Testis (tissue), 3 donors: ENCODE results near the gene RHBDD1. TPM values are rescaled to one million over a fixed set of nuclear protein-coding genes. Genes with fewer than 3 reads are reported as not detected.
"Not testable (repeated sequence)": the region's sequence is repeated elsewhere in the genome, so short reads cannot be mapped to it uniquely, and the experiment has no call there.

Experiments
- DNase-seq: peaks from one replicate; pipeline ENCODE4 v3.0.0-alpha.2; 2019
- H3K27ac ChIP-seq, 2 donors: fragments of 200-600 bp; sonication (generic); one replicate each; pipeline ENCODE4 v1.5.1; 2019
- H3K27me3 ChIP-seq: fragments of 200-600 bp; sonication (generic); one replicate; pipeline ENCODE4 v1.5.1; 2019
- H3K36me3 ChIP-seq: fragments of 200-600 bp; sonication (generic); one replicate; pipeline ENCODE4 v1.5.1; 2017; ENCODE audit warnings: low read depth; ENCODE audit errors: missing control alignments
- H3K4me1 ChIP-seq: fragments of 200-600 bp; sonication (generic); one replicate; pipeline ENCODE4 v1.5.1; 2019
- H3K4me3 ChIP-seq, 2 donors: fragments of 200-600 bp; sonication (generic); one replicate each; pipeline ENCODE4 v1.5.1; 2017 to 2019
- H3K9me3 ChIP-seq: fragments of 200-600 bp; sonication (generic); one replicate; pipeline ENCODE4 v1.5.1; 2017
- CTCF ChIP-seq, 3 experiments: fragments of 450-650 bp in 2 of 3; fragments of 200-600 bp in 1 of 3; sonication (generic) in 1 of 3; IDR thresholded peaks; one replicate each; pipeline ENCODE4 v1.5.1; 2016 to 2019; ENCODE audit warnings: antibody characterized with exemption in 3 of 3, mild to moderate bottlenecking in 2 of 3, moderate library complexity in 1 of 3
- POLR2A ChIP-seq: fragments of 450-650 bp; IDR thresholded peaks from one replicate; pipeline ENCODE4 v1.6.1; 2017; ENCODE audit warnings: antibody characterized with exemption, mild to moderate bottlenecking, moderate library complexity
- WGBS, 2 donors: methylation state at CpG; one replicate each; pipeline ENCODE4 v1.1.5; 2018; 5-methylcytosine and 5-hydroxymethylcytosine counted together
- intact Hi-C: fragments of 100-400 bp; cut with DNase I; formaldehyde crosslinking; loops from one replicate; pipeline ENCODE4 v1.15.1; 2023; ENCODE audit warnings: low total_unique reads
- polyA plus RNA-seq: library from polyadenylated mRNA; stranded (reverse); fragments of 350-450 nt; fragmentation: Illumina TruSeq; extraction: RNeasy Lipid Tissue Mini Kit (QIAGEN cat#74804); gene quantifications from one replicate; pipeline ENCODE4 v1.2.3, GENCODE V29; 2014; ENCODE audit warnings: low read depth, low replicate concordance; ENCODE audit not compliant: insufficient read depth
- total RNA-seq, 2 donors: library from RNA; depleted of rRNA; stranded (reverse); fragments of >200 nt; gene quantifications; one replicate each; pipeline ENCODE4 v1.2.3, GENCODE V29; 2016

Gene RHBDD1
- total and polyA plus RNA-seq, 3 donors from 2014 or later: 38.0 to 49.8 (median 43.4) TPM

- TF ChIP-seq CTCF (IDR thresholded peaks at IDR 0.05) (no peak), POLR2A (no peak)
- intact Hi-C loops: no loop called here
- 62 to 68% methylated on average over 12 of the region's 12 CpGs for WGBS, 2 donors
- no peaks in the 10 kb centered on the region for H3K27me3 ChIP-seq
- no peaks in the 10 kb centered on the region for H3K36me3 ChIP-seq
- H3K9me3 ChIP-seq: no peaks in the 10 kb centered on the region
- no peak overlapping the region for H3K27ac ChIP-seq
- H3K4me3 ChIP-seq: no peak overlapping the region
- no peak for DNase-seq
- peaks cover 8% of the 10 kb centered on the region for H3K4me1 ChIP-seq
These were observed 2.1 kb downstream of the RHBDD1 start for GRCh38 chr2:226837787-226838603.

GRCh38 chr2:226838722-226839121 lies 2.9 kb downstream of the RHBDD1 start:
- intact Hi-C loops: no loop called here
- peaks cover 8% of the 10 kb centered on the region for H3K4me1 ChIP-seq
- 62 to 71% methylated on average over 3 of the region's 3 CpGs for WGBS, 2 donors

GRCh38 chr2:226839161-226839560 lies 3.3 kb downstream of the RHBDD1 start:
- H3K9me3 ChIP-seq: no peaks in the 10 kb centered on the region
- no peak overlapping the region for H3K4me3 ChIP-seq
- 87 to 93% methylated on average over 10 of the region's 10 CpGs for WGBS, 2 donors
- no peak overlapping the region for H3K27ac ChIP-seq
- TF ChIP-seq CTCF (IDR thresholded peaks at IDR 0.05) (no peak), POLR2A (no peak)
- H3K4me1 ChIP-seq: peaks cover 8% of the 10 kb centered on the region
- intact Hi-C loops: no loop called here
- no peak for DNase-seq
- H3K27me3 ChIP-seq: no peaks in the 10 kb centered on the region
- no peaks in the 10 kb centered on the region for H3K36me3 ChIP-seq

More at GRCh38 chr2:226838722-226839121, 2.9 kb downstream of the RHBDD1 start:
- Histone ChIP-seq H3K27me3 (no peaks in the 10 kb centered on the region), H3K27ac (no peak overlapping the region), H3K9me3 (no peaks in the 10 kb centered on the region), H3K4me3 (no peak overlapping the region), H3K36me3 (no peaks in the 10 kb centered on the region)
- DNase-seq: no peak
- TF ChIP-seq POLR2A: no peak
- no peak for TF ChIP-seq CTCF (IDR thresholded peaks at IDR 0.05)

- no peaks in the 10 kb centered on the region for H3K9me3 ChIP-seq
- H3K4me1 ChIP-seq: peaks cover 8% of the 10 kb centered on the region
- DNase-seq: no peak
- no peak overlapping the region for H3K4me3 ChIP-seq
- no peak overlapping the region for H3K27ac ChIP-seq
- intact Hi-C loops: no loop called here
- TF ChIP-seq CTCF (IDR thresholded peaks at IDR 0.05) (no peak), POLR2A (no peak)
- H3K36me3 ChIP-seq: no peaks in the 10 kb centered on the region
- WGBS, 2 donors: 95 to 100% methylated on average over 2 of the region's 2 CpGs
- H3K27me3 ChIP-seq: no peaks in the 10 kb centered on the region
These were observed 4.1 kb downstream of the RHBDD1 start for GRCh38 chr2:226839951-226840350.

GRCh38 chr2:226843001-226843400 lies 7.1 kb downstream of the RHBDD1 start:
- H3K4me1 ChIP-seq, intact Hi-C loops, H3K27me3 ChIP-seq, H3K36me3 ChIP-seq, DNase-seq, H3K27ac ChIP-seq, H3K4me3 ChIP-seq, H3K9me3 ChIP-seq: not testable (repeated sequence)
- WGBS, 2 donors: 89 to 100% methylated on average over 1 of the region's 1 CpG
